Prostate gland (tissue), 2 donors: Measurements from ENCODE around the gene CORO2B. TPM values are rescaled to one million over a fixed set of nuclear protein-coding genes. Genes with fewer than 3 reads are reported as not detected.
"Not testable (repeated sequence)": the region's sequence is repeated elsewhere in the genome, so short reads cannot be mapped to it uniquely, and the experiment has no call there.

ENCODE experiments used
- DNase-seq: peaks from one replicate; pipeline ENCODE4 v3.0.0-alpha.2; 2019; ENCODE audit warnings: low spot score
- H3K27ac ChIP-seq, 2 donors: fragments of 200-600 bp; sonication (generic); 2 replicates each; pipeline ENCODE4 v1.5.1; 2017 to 2019
- H3K27me3 ChIP-seq: fragments of 200-600 bp; sonication (generic); replicated peaks from 2 replicates; pipeline ENCODE4 v1.5.1; 2019; ENCODE audit not compliant: insufficient read depth
- H3K36me3 ChIP-seq, 2 donors: fragments of 200-600 bp; sonication (generic); 1 replicate in 1 of 2; 2 replicates in 1 of 2; pipeline versions ENCODE4 v1.5.1 to v1.8.1; 2017 to 2019
- H3K4me1 ChIP-seq: fragments of 200-600 bp; sonication (generic); replicated peaks from 2 replicates; pipeline ENCODE4 v1.5.1; 2019
- H3K4me3 ChIP-seq, 2 donors: fragments of 200-600 bp; sonication (generic); 2 replicates each; pipeline ENCODE4 v1.5.1; 2017 to 2019
- H3K9me3 ChIP-seq: fragments of 200-600 bp; sonication (generic); 2 replicates; pipeline ENCODE4 v1.5.1; 2017
- CTCF ChIP-seq, 4 experiments: fragments of 200-600 bp in 2 of 4; fragments of 450-650 bp in 2 of 4; sonication (generic) in 2 of 4; IDR thresholded peaks; 1 replicate in 3 of 4; 2 replicates in 1 of 4; pipeline ENCODE4 v1.5.1; 2016 to 2019; ENCODE audit warnings: antibody characterized with exemption in 4 of 4, mild to moderate bottlenecking in 2 of 4, moderate library complexity in 2 of 4
- POLR2A ChIP-seq: fragments of 450-650 bp; IDR thresholded peaks from one replicate; pipeline ENCODE4 v1.6.1; 2016; ENCODE audit warnings: antibody characterized with exemption, mild to moderate bottlenecking
- POLR2AphosphoS5 ChIP-seq: sonication (generic); formaldehyde crosslinking; IDR thresholded peaks from one replicate; pipeline ENCODE4 v1.6.1; 2017; ENCODE audit warnings: antibody characterized with exemption
- WGBS: methylation state at CpG from one replicate; pipeline ENCODE4 v1.1.5; 2018; 5-methylcytosine and 5-hydroxymethylcytosine counted together
- intact Hi-C: fragments of 100-400 bp; cut with DNase I; formaldehyde crosslinking; loops from one replicate; pipeline ENCODE4 v1.14.2; 2022
- total RNA-seq, 2 donors: library from RNA; depleted of rRNA; stranded (reverse); fragments of >200 nt; gene quantifications; one replicate each; pipeline ENCODE4 v1.1.0, GENCODE V29; 2016

The CORO2B gene
- total RNA-seq, 2 donors from 2014 or later: 0.50 to 1.4 TPM

- Histone ChIP-seq H3K36me3 (no peaks in the 10 kb centered on the region), H3K4me1 (no peaks in the 10 kb centered on the region), H3K4me3 (no peak overlapping the region), H3K27ac (no peak overlapping the region), H3K9me3 (no peaks in the 10 kb centered on the region), H3K27me3 (no peaks in the 10 kb centered on the region)
- 97% methylated on average over 4 of the region's 4 CpGs for WGBS
- DNase-seq: no peak
- no peak for TF ChIP-seq CTCF (IDR thresholded peaks at IDR 0.05)
- no peak for TF ChIP-seq POLR2A
- no peak for TF ChIP-seq POLR2AphosphoS5
- intact Hi-C loops: loop anchor here (10.0 kb wide), 2 partner anchors 292 to 422 kb away; no protein-coding TSS in a partner anchor
These were observed 98.1 kb downstream of the CORO2B start for GRCh38 chr15:68676926-68677325.

GRCh38 chr15:68677996-68678395, 99.2 kb downstream of the CORO2B start:
- Histone ChIP-seq H3K27me3 (no peaks in the 10 kb centered on the region), H3K36me3 (no peaks in the 10 kb centered on the region), H3K9me3 (no peaks in the 10 kb centered on the region), H3K4me3 (no peak overlapping the region), H3K4me1 (no peaks in the 10 kb centered on the region), H3K27ac (no peak overlapping the region)
- TF ChIP-seq POLR2A (no peak), POLR2AphosphoS5 (no peak), CTCF (IDR thresholded peaks at IDR 0.05) (no peak)
- 90% methylated on average over 3 of the region's 3 CpGs for WGBS
- no peak for DNase-seq
- intact Hi-C loops: loop anchor here (10.0 kb wide), 2 partner anchors 293 to 423 kb away; no protein-coding TSS in a partner anchor

- WGBS: 95% methylated on average over 5 of the region's 5 CpGs
- no peaks in the 10 kb centered on the region for H3K36me3 ChIP-seq
- no peaks in the 10 kb centered on the region for H3K27me3 ChIP-seq
- H3K27ac ChIP-seq: no peak overlapping the region
- no peak for DNase-seq
- no peaks in the 10 kb centered on the region for H3K4me1 ChIP-seq
- TF ChIP-seq POLR2AphosphoS5 (no peak), CTCF (IDR thresholded peaks at IDR 0.05) (no peak), POLR2A (no peak)
- H3K4me3 ChIP-seq: no peak overlapping the region
- intact Hi-C loops: loop anchor here (10.0 kb wide), 2 partner anchors 294 to 424 kb away; no protein-coding TSS in a partner anchor
- H3K9me3 ChIP-seq: no peaks in the 10 kb centered on the region
These were observed 100.0 kb downstream of the CORO2B start for GRCh38 chr15:68678746-68679145.

- H3K9me3 ChIP-seq: no peaks in the 10 kb centered on the region
- H3K36me3 ChIP-seq: no peaks in the 10 kb centered on the region
- WGBS: 94% methylated on average over 3 of the region's 3 CpGs
- no peaks in the 10 kb centered on the region for H3K4me1 ChIP-seq
- no peak for DNase-seq
- intact Hi-C loops: loop anchor here (10.0 kb wide), 2 partner anchors 294 to 424 kb away; no protein-coding TSS in a partner anchor
- TF ChIP-seq POLR2AphosphoS5 (no peak), POLR2A (no peak), CTCF (IDR thresholded peaks at IDR 0.05) (no peak)
- H3K4me3 ChIP-seq: no peak overlapping the region
- H3K27me3 ChIP-seq: no peaks in the 10 kb centered on the region
- H3K27ac ChIP-seq: no peak overlapping the region
These were observed 100.4 kb downstream of the CORO2B start for GRCh38 chr15:68679161-68679560.

GRCh38 chr15:68679961-68680371, 101.2 kb downstream of the CORO2B start:
- no peaks in the 10 kb centered on the region for H3K4me1 ChIP-seq
- intact Hi-C loops: loop anchor here (10.0 kb wide), 2 partner anchors 295 to 425 kb away; no protein-coding TSS in a partner anchor
- no peak for DNase-seq
- H3K4me3 ChIP-seq: no peak overlapping the region
- H3K27ac ChIP-seq: no peak overlapping the region
- WGBS: 96% methylated on average over 4 of the region's 4 CpGs
- TF ChIP-seq CTCF (IDR thresholded peaks at IDR 0.05) (no peak), POLR2A (no peak), POLR2AphosphoS5 (no peak)
- no peaks in the 10 kb centered on the region for H3K36me3 ChIP-seq
- H3K27me3 ChIP-seq: no peaks in the 10 kb centered on the region
- H3K9me3 ChIP-seq: no peaks in the 10 kb centered on the region

GRCh38 chr15:68680756-68681155, 102.0 kb downstream of the CORO2B start:
- not testable (repeated sequence) for DNase-seq

More at GRCh38 chr15:68680756-68681155, 102.0 kb downstream of the CORO2B start:
- H3K4me3 ChIP-seq, H3K27ac ChIP-seq, H3K27me3 ChIP-seq, H3K4me1 ChIP-seq, H3K36me3 ChIP-seq, intact Hi-C loops, H3K9me3 ChIP-seq: not testable (repeated sequence)
- WGBS: 92% methylated on average over 10 of the region's 10 CpGs
